GM18498 (cell line): ENCODE measurements around the gene XCL1.
"Not testable (repeated sequence)": the region's sequence is repeated elsewhere in the genome, so short reads cannot be mapped to it uniquely, and the experiment has no call there.

Source experiments
- ATAC-seq: cut with Tn5 transposase; IDR thresholded peaks from one replicate; pipeline ENCODE4 v1.9.1; 2021; ENCODE audit warnings: mild to moderate bottlenecking, moderate library complexity; ENCODE audit not compliant: unreplicated experiment

XCL1 gene

GRCh38 chr1:168567007-168567406, 9.4 kb upstream of the XCL1 start:
- no peak for ATAC-seq

GRCh38 chr1:168567568-168567967, 8.8 kb upstream of the XCL1 start:
- no peak for ATAC-seq

GRCh38 chr1:168568346-168568745, 8.1 kb upstream of the XCL1 start:
- no peak for ATAC-seq

- ATAC-seq: no peak
These were observed 5.8 kb upstream of the XCL1 start for GRCh38 chr1:168570652-168571051.

- no peak for ATAC-seq
These were observed 3.8 kb upstream of the XCL1 start for GRCh38 chr1:168572633-168573032.

- ATAC-seq: peak; percentile 50
These were observed 2.2 kb upstream of the XCL1 start for GRCh38 chr1:168574234-168574633.

GRCh38 chr1:168578531-168579185, 2.3 kb downstream of the XCL1 start:
- ATAC-seq: not testable (repeated sequence)

GRCh38 chr1:168580290-168580689, 3.9 kb downstream of the XCL1 start:
- not testable (repeated sequence) for ATAC-seq

- not testable (repeated sequence) for ATAC-seq
These were observed 4.6 kb downstream of the XCL1 start for GRCh38 chr1:168580991-168581390.

GRCh38 chr1:168581817-168582572, 5.6 kb downstream of the XCL1 start:
- no peak for ATAC-seq

- ATAC-seq: no peak
These were observed 6.4 kb downstream of the XCL1 start for GRCh38 chr1:168582688-168583336.

- no peak for ATAC-seq
These were observed 7.2 kb downstream of the XCL1 start for GRCh38 chr1:168583571-168583970.

- ATAC-seq: no peak
These were observed 8.8 kb downstream of the XCL1 start for GRCh38 chr1:168585191-168585590.

- no peak for ATAC-seq
These were observed 9.5 kb downstream of the XCL1 start for GRCh38 chr1:168585937-168586336.

GRCh38 chr1:168589167-168589566, 12.8 kb downstream of the XCL1 start:
- ATAC-seq: no peak

- ATAC-seq: no peak
These were observed 14.7 kb downstream of the XCL1 start for GRCh38 chr1:168591066-168591465.

- no peak for ATAC-seq
These were observed 15.3 kb downstream of the XCL1 start for GRCh38 chr1:168591641-168592250.

- ATAC-seq: not testable (repeated sequence)
These were observed 19.0 kb downstream of the XCL1 start for GRCh38 chr1:168595403-168595802.

GRCh38 chr1:168598125-168598524, 21.7 kb downstream of the XCL1 start:
- no peak for ATAC-seq

- no peak for ATAC-seq
These were observed 22.5 kb downstream of the XCL1 start for GRCh38 chr1:168598892-168599291.

- no peak for ATAC-seq
These were observed 23.2 kb downstream of the XCL1 start for GRCh38 chr1:168599641-168600040.

- ATAC-seq: no peak
These were observed 24.6 kb downstream of the XCL1 start for GRCh38 chr1:168601051-168601450.
